ENCODE data around the gene KRTAP10-1.
"Not testable (repeated sequence)": the region's sequence is repeated elsewhere in the genome, so short reads cannot be mapped to it uniquely, and the experiment has no call there.

Gene KRTAP10-1

DNA sequence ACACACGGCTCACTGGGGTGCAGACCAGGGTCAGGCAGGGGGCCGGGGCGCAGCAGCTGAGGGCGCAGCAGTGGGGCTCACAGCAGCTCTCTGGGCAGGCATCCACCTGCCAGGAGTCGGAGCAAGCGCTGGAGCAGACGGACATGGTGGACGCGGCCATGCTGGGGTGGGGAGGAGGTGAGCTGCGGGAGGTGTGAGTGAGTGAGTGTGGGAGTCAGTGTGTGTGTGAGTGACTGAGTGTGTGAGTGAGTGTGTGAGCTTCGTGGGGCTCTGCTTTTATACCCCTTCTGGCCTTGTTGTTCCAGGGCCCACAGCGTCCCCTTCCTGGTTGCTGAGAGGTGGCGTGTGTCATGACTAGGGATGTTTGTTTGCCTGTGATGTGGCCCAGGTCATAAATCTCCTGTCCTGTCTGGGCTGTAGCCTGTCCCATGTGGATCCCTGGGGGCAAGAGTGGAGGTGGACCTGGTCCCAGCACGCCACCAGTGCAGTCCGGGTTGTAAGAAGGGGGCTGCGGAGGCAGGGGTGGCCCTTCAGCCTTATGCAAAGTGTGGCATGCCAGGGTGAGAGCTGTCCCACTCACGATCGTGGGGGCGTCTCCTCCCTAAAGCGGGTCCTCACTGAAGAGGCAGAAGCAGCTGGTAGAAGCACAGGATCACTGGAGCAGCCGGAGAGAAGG is at the start of gene KRTAP10-1:
Gene KRTAP10-1 (minus strand): TSS at position 205 of the 676 bp plus-strand sequence. CDS start 45 bp downstream, at position 160.
- DNase-seq, result no peak

DNA sequence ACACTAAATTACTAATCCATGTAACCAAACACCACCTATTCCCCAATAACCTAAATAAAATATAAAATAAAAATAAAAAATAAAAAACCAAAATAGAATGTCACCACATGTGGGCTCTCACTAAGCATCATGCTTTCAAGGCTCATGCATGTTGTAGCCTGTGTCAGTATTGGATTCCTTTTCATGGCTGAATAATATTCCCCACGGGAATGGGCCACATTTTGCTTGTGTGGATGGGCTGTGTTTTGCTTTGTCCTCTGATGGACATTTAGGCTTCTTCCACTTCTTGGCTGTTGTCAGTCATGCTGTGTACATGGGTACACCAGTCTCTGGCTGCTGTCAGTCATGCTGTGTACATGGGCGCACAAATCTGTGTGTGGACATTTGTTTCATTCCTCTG is 49.1 kb upstream of the KRTAP10-1 start:
- no peak for DNase-seq

DNA sequence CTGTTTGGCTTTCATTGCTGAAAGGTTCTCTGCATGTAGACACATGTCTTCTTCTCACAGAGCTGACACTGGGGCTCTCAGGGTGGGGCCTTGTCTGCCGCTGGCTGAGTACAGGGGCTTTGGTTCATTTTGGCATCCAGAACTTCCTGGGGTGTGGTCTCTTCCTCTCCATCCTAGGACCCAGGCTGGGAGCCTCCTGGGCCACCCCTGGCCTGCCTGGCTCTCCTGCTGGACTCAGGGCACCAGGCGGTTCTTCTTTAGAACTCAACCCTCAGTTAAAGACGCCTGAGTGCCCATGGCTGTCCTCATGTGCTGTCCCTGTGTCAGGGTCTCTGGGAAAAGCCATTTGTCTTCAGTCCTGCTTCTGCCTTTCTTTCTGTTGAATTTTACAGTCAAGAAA is 45.9 kb upstream of the KRTAP10-1 start:
- no peak for DNase-seq

- DNase-seq, result no peak
These were observed 43.8 kb upstream of the KRTAP10-1 start for GRCh38 chr21:44583800-44584147.

DNA sequence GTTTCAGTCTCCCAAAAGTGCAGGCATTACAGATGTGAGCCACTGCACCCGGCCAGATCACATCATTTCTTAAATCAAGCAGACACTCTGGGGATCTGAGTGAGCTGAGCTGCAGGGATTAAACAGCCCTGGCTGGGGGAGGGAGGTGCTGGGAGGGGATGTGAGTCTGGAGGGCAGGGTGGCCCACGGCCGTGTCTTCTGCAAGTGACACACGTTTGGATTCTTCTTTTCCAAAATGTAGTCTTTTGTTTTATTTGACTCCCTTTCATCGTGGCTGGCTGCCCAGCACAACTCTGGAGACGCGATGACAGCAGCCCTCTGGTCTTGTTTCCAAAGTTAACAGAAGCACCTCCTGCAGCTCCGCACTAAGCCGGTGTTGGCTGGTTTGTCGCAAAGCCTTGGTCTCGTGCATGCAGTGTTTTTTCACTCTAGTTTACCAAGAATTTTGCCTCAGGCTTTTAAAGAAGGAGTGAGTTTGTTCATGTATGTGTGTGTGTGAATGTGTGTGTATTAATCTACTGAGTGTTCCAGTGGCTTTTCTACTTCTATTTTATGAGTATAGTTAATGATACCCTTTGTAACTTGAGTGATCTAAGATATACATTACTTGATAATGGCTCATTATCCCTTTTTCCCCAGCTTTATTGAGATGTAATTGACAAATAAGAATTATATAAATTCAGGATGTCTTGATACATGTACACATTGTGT is 43.2 kb upstream of the KRTAP10-1 start:
- no peak for DNase-seq

GRCh38 chr21:44582055-44582454 is 42.1 kb upstream of the KRTAP10-1 start:
- no peak for DNase-seq

GRCh38 chr21:44581158-44581557 is 41.2 kb upstream of the KRTAP10-1 start:
- no peak for DNase-seq

DNA sequence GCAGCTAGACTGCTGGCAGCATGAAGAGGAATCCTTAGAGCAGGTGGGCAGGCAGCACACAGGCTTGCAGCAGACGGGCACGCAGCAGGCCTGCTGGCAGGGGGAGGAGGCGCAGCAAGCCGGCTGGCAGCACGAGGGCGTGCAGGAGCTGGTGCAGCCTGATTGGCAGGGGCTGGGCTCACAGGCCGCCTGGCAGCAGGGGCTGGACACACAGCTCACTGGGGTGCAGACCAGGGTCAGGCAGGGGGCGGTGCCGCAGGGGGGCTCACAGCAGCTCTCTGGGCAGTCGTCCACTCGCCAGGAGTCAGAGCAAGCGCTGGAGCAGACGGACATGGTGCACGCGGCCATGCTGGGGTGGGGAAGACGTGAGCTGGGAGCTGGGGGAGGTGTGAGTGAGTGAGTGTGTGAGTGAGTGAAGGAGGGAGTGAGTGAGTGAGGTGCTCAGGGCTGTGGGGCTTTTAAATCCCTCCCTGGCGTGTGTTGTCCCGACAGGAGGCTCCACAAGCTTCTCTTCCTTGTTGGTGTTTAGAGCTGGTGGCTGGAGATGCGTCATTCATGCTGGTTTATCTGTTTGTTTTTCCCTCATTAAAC is 40.3 kb upstream of the KRTAP10-1 start, which contains the start of gene KRTAP10-5:
Gene KRTAP10-5 (minus strand): TSS at position 374 of the 591 bp plus-strand sequence. CDS start 26 bp downstream, at position 348.
- not testable (repeated sequence) for DNase-seq

GRCh38 chr21:44579833-44580144 is 39.8 kb upstream of the KRTAP10-1 start:
- DNase-seq, result no peak

- DNase-seq, result no peak
These were observed 39.2 kb upstream of the KRTAP10-1 start for GRCh38 chr21:44579056-44579832.

DNA sequence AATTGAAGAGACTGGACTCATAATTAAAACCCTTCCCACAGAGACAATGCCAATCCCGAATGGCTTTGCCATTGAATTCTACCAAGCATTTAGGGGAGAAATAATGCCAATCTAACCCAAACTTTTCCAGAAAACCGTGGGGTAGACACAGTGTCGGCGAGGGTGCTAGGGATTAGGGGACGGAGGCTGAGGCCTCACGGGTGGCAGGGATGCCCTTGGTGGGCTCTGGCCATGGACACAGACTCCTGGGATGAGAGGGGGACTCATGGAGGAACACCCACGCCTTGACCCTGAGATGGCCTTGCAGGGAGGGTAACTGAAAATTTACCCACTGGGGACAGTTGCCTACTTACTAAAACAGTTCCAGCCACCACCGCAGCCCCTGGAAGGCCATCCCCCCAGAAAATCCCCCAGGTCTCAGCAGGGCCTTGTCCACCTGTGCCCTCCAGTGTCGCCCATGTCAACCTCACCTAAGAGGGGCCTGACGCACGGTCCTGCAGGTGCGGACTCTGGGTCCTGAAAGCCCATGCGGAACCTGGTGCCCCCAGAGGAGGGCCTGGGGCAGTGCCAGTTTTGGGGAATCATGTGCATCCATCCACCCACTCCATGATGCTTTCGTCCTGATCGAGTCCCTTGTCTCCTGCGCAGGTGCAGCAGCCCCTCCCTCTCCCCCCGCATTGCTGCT is 38.5 kb upstream of the KRTAP10-1 start:
- DNase-seq, result no peak

DNA sequence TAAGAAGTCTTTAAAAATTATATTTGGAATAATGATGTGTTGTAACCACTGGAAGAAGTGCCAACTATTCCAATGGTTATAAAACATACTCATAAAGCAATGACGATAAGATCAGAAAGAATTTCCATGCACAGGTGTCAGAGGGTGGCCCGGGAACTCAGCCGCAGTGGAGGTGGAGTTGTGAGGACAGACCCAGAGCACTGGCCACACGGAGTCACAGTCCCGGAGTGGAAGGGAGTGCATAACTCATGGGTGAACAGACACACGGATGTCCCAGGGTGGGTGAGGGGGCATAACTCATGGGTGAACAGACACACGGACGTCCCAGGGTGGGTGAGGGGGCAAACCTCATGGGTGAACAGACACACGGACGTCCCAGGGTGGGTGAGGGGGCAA is 36.0 kb upstream of the KRTAP10-1 start:
- DNase-seq, result no peak

- no peak for DNase-seq
These were observed 35.5 kb upstream of the KRTAP10-1 start for GRCh38 chr21:44575307-44576024.

DNA sequence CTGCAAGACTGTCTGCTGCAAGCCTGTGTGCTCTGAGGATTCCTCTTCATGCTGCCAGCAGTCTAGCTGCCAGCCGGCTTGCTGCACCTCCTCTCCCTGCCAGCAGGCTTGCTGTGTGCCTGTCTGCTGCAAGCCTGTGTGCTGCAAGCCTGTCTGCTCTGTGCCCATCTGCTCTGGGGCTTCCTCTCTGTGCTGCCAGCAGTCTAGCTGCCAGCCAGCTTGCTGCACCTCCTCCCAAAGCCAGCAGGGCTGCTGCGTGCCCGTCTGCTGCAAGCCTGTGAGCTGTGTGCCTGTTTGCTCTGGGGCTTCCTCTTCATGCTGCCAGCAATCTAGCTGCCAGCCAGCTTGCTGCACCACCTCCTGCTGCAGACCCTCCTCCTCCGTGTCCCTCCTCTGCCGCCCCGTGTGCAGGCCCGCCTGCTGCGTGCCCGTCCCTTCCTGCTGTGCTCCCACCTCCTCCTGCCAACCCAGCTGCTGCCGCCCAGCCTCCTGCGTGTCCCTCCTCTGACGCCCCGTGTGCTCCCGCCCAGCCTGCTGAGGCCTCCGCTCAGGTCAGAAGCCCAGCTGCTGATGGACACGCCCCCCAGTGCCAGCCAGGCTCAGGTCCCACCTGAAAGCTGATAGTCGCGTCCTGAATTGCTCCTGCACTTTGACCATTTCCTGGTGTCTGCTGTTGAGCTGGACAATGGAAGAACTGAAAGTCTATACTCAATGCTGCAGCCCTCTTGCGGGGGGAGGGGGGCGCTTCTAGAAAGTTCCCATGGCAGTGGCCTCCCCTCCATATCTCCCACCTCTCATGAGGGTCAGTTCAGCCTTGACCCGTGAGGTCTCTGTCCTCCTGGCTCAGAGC is 34.7 kb upstream of the KRTAP10-1 start:
- DNase-seq, result no peak

GRCh38 chr21:44573630-44574456 is 33.8 kb upstream of the KRTAP10-1 start, which contains the start of gene KRTAP10-4:
Gene KRTAP10-4 (plus strand): TSS chr21:44573729. CDS start chr21:44573759, 30 bp downstream.
- not testable (repeated sequence) for DNase-seq

- no peak for DNase-seq
These were observed 33.1 kb upstream of the KRTAP10-1 start for GRCh38 chr21:44572959-44573583.

GRCh38 chr21:44571844-44572782 is 32.1 kb upstream of the KRTAP10-1 start:
- no peak for DNase-seq

- DNase-seq, result no peak
These were observed 31.3 kb upstream of the KRTAP10-1 start for GRCh38 chr21:44571296-44571695.
